Stimulated activated naive CD8-positive, alpha-beta T cell treated with anti-CD3 and anti-CD28 coated beads, Interleukin-15, Interleukin-2, amounts not matched to agents 100 ng/mL and 50 ng/mL, for 24 hours (primary cell): ENCODE data around the gene XIRP1.

ENCODE experiments used
- H3K27ac Mint-ChIP-seq: one replicate; pipeline ENCODE4 v1.8.0; 2021; ENCODE audit warnings: mild to moderate bottlenecking, mixed read lengths
- H3K27me3 Mint-ChIP-seq: one replicate; pipeline ENCODE4 v1.8.0; 2021; ENCODE audit warnings: mixed read lengths
- H3K36me3 Mint-ChIP-seq: one replicate; pipeline ENCODE4 v1.8.0; 2021; ENCODE audit warnings: low read depth, mixed read lengths
- H3K4me1 Mint-ChIP-seq: one replicate; pipeline ENCODE4 v1.8.0; 2021; ENCODE audit warnings: low read depth, mixed read lengths
- H3K4me3 Mint-ChIP-seq: one replicate; pipeline ENCODE4 v1.8.0; 2021; ENCODE audit warnings: mild to moderate bottlenecking, mixed read lengths
- H3K9me3 Mint-ChIP-seq: one replicate; pipeline ENCODE4 v1.8.0; 2021; ENCODE audit warnings: mixed read lengths

XIRP1 gene

DNA sequence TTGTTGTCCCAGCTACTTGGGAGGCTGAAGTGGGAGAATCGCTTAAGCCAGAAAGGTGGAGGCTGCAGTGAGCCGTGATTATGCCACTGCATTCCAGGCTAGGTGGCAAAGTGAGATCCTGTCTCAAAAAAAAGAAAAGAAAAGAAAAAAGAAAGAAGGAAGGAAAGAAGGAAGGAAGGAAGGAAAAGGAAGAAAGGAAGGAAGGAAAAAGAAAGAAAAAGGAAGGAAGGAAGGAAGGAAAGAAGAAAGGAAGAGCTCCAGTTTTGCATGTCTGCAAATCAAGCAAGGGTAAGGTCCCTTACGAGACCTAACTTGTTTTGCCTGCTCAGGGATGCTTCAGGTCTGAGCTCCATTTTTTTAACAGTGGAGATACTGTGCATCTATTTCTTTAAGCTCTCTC lies 3.6 kb upstream of the XIRP1 start:
- peaks cover 39% of the 10 kb centered on the region for H3K4me1 Mint-ChIP-seq
- no peaks in the 10 kb centered on the region for H3K36me3 Mint-ChIP-seq
- H3K27me3 Mint-ChIP-seq: peaks cover 2% of the 10 kb centered on the region
- no peak overlapping the region for H3K4me3 Mint-ChIP-seq
- H3K9me3 Mint-ChIP-seq: no peaks in the 10 kb centered on the region
- H3K27ac Mint-ChIP-seq: no peak overlapping the region

DNA sequence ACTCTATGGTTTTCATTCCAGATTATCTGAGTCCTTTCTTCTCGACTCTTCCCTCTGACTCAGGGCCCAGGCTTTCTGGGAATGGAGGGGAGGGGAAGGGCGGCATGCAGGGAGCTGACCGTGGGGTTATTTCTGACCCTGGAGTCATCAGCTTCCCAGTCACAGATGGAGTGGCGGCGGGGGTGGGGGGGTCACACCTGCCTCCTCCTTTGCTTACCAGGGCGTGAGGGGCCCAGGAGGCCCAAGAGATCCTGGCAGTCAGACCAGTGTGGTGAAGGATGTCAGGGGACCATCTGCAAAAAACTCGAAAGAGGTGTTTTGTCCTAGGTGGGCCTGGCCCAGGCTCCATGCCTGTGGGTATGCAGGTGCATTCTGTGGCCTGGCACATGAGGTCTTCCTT lies 996 bp upstream of the XIRP1 start:
- Mint-ChIP-seq H3K4me1 (peaks cover 52% of the 10 kb centered on the region), H3K27ac (peak overlapping the region; percentile 77), H3K4me3 (no peak overlapping the region), H3K36me3 (peaks cover 4% of the 10 kb centered on the region), H3K27me3 (no peaks in the 10 kb centered on the region), H3K9me3 (no peaks in the 10 kb centered on the region)

DNA sequence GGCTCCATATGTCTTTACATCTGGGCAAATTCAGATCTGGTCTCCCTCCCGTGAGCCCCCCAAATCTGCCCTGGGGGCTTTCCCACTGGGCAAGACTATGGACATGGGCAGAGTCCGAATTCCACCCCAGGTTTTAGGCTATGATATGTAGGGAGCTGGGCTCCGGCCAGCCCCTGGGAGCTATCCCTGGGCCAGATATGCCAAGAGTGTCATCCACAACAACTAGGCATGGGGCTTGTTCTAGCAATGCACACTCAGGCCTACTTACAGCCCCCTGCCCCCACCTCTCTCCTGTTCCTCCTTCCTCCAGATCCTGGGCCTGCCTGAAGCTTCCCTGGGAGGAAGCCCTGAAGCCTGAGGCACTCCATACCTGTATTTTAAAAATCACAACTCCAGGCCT lies 622 bp downstream of the XIRP1 start:
- Mint-ChIP-seq H3K9me3 (no peaks in the 10 kb centered on the region), H3K27me3 (no peaks in the 10 kb centered on the region), H3K4me1 (peaks cover 52% of the 10 kb centered on the region), H3K27ac (peak overlapping the region; percentile 77), H3K36me3 (peaks cover 8% of the 10 kb centered on the region), H3K4me3 (peak overlapping the region; percentile 84)

DNA sequence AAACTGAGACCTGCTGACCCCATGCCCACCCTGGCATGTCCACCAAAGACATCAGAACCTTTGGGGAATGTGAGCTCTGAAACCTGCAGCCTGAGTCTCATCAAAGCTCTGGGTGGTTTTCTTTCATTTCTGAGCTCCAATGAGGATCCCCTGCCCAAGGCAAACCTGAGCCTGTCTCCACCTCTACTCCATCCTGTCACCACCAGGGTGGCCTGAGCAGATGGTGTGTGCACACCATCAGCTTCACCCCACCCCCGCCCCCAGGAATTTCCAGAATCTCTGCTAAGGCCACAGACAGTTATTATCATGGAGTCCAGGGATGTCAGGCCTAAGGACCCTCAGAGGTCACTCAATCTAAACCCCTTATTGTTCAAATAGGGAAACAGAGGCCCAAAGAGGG lies 1.3 kb downstream of the XIRP1 start:
- Mint-ChIP-seq H3K27me3 (no peaks in the 10 kb centered on the region), H3K4me1 (peaks cover 50% of the 10 kb centered on the region), H3K27ac (no peak overlapping the region), H3K9me3 (no peaks in the 10 kb centered on the region), H3K36me3 (peaks cover 8% of the 10 kb centered on the region), H3K4me3 (peak overlapping the region; percentile 84)

DNA sequence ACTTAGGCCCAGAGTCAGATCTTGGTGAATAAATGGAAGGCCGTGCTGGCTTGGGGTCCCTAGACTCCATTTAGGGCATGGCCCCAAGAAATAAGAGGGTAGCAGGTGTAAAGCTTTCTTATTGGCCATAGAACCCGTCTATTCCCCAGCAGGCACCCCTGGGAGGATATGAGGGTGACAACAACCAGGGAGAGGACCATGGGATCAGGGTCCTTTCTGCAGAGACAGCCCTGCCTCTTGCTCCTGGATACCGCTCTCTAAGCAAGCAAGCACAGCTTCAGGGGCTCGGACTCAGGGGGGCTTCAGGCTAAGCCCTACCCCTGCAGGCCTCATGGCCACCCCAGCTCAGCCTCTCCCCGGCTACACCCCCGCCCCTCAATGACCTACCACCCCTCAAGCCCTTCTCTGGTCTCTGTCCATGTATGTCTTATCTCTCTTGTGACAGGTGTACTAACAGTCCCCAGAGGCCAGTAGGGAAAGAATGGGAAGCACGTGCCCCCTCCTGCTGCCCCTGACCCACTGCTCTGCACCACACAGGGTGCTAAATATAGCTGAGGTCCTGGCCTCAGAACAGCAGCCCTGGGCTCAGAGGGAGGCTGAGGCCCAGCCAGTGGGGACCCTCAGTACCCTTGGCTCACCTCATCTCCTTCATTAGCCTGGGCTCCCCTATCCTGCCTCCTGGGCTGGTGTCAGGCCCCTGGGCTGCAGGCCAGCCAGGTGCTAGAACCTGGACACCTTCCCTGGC lies 1.9 kb downstream of the XIRP1 start:
- peak overlapping the region; percentile 84 for H3K4me3 Mint-ChIP-seq
- H3K4me1 Mint-ChIP-seq: peaks cover 48% of the 10 kb centered on the region
- no peaks in the 10 kb centered on the region for H3K9me3 Mint-ChIP-seq
- peaks cover 8% of the 10 kb centered on the region for H3K36me3 Mint-ChIP-seq
- no peaks in the 10 kb centered on the region for H3K27me3 Mint-ChIP-seq
- no peak overlapping the region for H3K27ac Mint-ChIP-seq

DNA sequence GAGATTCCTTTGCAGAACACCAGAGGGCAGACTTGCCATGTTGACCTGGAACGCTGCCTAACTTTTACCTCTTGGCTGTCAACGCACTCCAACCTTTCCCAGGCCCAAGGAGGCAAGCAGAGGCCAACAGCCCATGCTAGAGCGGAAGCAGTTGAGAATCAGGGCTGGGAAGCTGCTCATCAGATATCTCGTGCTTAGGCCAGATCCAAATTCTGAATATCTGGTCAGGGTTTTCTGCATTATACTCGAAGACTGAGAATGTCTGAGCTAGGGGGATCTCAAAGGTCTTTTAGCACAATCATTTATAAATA lies 2.5 kb downstream of the XIRP1 start:
- H3K27me3 Mint-ChIP-seq: no peaks in the 10 kb centered on the region
- H3K36me3 Mint-ChIP-seq: peaks cover 8% of the 10 kb centered on the region
- H3K4me3 Mint-ChIP-seq: peak overlapping the region; percentile 54
- H3K4me1 Mint-ChIP-seq: peaks cover 44% of the 10 kb centered on the region
- no peaks in the 10 kb centered on the region for H3K9me3 Mint-ChIP-seq
- peak overlapping the region; percentile 51 for H3K27ac Mint-ChIP-seq

DNA sequence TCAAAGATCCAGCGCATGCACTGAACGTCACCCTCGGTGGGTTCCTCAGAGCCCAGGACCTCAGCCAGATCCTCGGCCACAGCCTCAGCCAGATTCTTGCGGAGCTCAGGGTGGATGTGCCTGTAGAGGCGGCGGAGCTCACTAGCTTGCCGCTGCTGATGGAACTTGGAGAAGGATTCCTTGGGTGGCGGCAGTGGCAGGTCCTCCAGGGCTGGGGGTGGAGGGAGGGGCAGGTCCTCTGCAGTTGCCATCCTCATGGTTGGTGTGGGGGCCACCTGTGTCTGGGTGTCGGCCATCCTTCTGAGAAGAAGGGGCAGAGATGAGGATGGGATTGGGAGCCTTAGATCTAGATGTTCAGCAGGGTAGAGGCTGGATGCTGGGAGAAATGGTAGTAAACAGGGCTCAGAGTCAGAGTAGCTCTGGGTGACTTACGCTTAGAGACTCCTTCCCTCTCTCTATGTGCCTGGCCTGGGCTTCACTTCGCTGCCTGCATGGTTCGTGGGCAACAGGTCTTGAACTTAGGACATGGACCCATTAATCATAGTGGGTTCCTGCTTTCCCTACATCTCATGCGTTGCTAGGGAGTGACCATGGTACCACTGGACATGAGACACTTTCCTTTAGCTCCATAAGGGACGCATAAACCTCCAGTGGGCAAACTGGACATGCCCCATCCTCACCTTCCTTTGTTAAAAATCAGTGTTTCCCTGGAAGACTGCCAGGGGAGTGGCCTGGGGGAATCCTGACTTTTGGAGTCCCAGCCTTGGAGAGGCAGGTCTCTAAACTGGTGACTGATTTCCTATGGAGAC lies 3.0 kb downstream of the XIRP1 start:
- no peak overlapping the region for H3K27ac Mint-ChIP-seq
- H3K36me3 Mint-ChIP-seq: peaks cover 8% of the 10 kb centered on the region
- H3K9me3 Mint-ChIP-seq: no peaks in the 10 kb centered on the region
- H3K4me3 Mint-ChIP-seq: peak overlapping the region; percentile 54
- no peaks in the 10 kb centered on the region for H3K27me3 Mint-ChIP-seq
- H3K4me1 Mint-ChIP-seq: peaks cover 44% of the 10 kb centered on the region

DNA sequence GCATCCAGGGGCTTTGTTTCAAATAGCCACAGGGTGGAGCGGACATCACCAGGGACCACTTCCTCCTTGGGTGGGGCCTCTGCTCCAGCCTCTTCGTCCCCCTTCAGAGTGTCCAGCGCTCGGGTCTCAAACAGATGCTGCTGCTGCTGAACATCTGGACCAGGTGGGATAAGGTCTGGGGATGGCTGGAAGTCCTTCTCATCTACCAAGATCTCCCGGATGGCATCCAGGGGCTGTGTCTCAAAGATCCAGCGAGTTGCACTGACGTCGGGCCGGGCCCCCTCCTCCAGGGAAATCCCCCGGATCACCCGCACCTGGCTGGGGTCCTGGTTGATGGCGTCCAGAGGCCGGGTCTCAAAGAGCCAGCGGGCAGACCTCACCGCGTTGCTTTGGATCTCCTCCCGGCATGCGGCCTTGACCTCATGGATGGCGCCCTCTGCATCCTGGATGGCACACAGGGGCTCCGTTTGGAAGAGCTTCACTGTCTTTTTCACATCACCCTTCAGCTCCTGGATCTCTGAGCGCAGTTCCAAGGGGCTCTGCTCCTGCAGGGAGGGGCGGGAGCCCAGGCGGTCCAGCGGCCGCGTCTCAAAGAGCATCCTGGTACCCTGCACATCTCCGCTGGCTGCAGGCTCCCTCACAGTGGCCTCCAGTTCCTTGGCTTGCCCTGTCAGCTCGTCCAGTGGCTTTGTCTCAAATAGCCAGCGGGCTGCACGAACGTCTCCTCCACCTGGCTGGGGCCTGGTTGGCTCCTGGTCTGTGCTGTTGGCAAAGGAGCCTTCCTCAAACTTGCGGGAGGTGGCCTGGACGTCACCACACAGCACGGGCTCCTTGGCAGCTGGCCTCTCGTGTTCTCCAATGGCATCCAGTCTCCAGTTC lies 3.9 kb downstream of the XIRP1 start:
- H3K27me3 Mint-ChIP-seq: no peaks in the 10 kb centered on the region
- H3K4me1 Mint-ChIP-seq: peaks cover 38% of the 10 kb centered on the region
- H3K27ac Mint-ChIP-seq: no peak overlapping the region
- H3K4me3 Mint-ChIP-seq: no peak overlapping the region
- H3K36me3 Mint-ChIP-seq: peaks cover 8% of the 10 kb centered on the region
- H3K9me3 Mint-ChIP-seq: no peaks in the 10 kb centered on the region

DNA sequence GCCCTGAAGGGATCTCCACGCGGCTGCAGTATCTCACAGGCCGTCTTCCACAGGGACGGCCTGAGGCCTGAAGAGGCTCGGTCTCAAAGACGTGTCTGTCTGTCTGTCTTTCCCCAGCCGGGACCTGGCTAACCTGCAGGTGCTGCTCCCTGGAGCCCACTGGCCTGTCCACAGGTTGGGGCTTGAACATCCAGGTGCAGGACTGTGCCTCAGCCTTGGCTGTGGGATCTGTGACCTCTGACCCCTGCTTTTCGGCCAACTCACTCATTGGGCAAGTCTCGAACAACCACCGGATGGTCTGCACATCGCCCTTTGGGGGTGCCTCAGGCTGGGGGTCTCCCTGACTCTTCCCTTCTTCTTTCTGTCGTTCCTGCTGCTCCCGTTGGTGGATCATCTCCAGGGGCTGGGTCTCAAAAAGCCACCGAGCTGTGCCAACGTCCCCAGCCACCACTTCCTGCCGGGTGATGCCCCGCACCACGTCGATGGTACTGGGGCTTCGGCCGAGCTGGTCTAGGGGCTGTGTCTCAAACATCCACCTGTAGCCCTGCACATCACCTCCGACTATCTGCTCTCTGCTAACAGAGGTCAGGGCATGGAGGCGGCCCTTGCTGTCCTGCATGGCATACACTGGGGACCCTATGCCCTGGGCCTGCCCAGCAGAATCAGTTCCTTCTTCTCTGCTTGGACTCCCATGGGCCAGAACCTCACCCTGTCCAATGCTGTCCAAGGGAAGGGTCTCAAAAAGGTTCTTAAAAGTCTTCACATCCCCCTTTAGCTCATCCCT lies 4.8 kb downstream of the XIRP1 start:
- peaks cover 29% of the 10 kb centered on the region for H3K4me1 Mint-ChIP-seq
- H3K4me3 Mint-ChIP-seq: no peak overlapping the region
- H3K27me3 Mint-ChIP-seq: no peaks in the 10 kb centered on the region
- H3K36me3 Mint-ChIP-seq: peaks cover 8% of the 10 kb centered on the region
- H3K9me3 Mint-ChIP-seq: no peaks in the 10 kb centered on the region
- H3K27ac Mint-ChIP-seq: no peak overlapping the region

DNA sequence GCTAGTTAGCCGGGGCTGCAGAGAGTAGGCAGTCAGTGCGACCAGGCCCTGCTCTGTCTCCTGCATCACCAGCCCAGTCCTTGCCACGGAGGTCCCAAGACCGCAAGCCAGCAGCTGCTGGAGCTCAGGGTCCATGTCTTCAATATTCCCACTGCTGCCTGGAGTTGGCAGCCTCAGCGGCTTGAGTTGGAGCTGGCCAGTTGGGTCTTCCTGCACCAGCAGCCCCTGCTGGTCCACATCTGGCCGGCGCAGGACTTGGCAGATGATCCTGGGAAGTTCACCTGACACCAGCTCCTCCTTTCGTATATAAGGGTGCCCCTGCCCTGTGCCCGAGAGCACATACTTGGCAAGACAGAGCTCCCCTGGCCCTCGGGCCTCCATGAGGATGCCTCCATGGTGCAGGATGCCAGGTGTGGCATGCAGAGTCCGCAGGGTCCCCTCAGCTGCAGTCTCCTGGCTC lies 5.7 kb downstream of the XIRP1 start:
- H3K27ac Mint-ChIP-seq: no peak overlapping the region
- no peak overlapping the region for H3K4me3 Mint-ChIP-seq
- no peaks in the 10 kb centered on the region for H3K9me3 Mint-ChIP-seq
- peaks cover 21% of the 10 kb centered on the region for H3K4me1 Mint-ChIP-seq
- no peaks in the 10 kb centered on the region for H3K27me3 Mint-ChIP-seq
- peaks cover 8% of the 10 kb centered on the region for H3K36me3 Mint-ChIP-seq

DNA sequence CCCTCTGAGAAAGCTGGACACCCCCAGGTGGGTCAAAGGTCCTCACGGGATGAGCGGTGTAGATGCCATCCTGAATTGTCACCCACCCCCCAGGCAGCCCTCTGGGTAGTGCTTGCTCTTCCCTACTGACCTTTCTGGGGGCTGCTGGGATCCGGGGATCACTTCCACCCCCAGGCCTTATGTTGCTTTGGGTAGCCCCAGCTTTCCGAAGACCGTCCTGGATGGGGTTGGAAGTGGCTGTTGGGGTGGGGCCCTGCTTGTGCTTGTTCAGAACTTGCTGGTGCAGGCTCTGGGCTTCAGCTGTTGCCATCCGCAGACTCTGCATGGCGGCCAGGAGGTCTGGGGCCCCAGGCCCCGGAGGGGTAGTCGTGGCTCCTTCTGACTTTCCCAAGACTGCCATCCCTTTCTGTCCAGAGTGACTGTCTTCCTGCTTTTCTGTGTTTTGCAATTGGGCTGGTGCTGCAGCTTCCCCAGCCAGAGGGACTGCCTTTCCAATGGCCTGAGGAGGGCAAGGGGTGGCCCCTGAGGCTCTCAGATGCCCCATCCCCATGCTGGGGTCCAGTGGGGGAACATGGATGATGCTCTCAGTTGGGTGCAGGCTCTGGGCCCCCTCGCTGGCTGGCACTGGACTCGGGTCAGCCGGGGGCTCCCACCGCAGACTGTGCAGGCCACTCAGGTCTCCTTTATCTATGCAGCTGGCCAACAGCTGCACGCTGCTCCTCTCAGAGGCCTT lies 6.3 kb downstream of the XIRP1 start:
- Mint-ChIP-seq H3K36me3 (peaks cover 8% of the 10 kb centered on the region), H3K4me3 (no peak overlapping the region), H3K4me1 (peaks cover 18% of the 10 kb centered on the region), H3K9me3 (no peaks in the 10 kb centered on the region), H3K27ac (no peak overlapping the region), H3K27me3 (no peaks in the 10 kb centered on the region)

DNA sequence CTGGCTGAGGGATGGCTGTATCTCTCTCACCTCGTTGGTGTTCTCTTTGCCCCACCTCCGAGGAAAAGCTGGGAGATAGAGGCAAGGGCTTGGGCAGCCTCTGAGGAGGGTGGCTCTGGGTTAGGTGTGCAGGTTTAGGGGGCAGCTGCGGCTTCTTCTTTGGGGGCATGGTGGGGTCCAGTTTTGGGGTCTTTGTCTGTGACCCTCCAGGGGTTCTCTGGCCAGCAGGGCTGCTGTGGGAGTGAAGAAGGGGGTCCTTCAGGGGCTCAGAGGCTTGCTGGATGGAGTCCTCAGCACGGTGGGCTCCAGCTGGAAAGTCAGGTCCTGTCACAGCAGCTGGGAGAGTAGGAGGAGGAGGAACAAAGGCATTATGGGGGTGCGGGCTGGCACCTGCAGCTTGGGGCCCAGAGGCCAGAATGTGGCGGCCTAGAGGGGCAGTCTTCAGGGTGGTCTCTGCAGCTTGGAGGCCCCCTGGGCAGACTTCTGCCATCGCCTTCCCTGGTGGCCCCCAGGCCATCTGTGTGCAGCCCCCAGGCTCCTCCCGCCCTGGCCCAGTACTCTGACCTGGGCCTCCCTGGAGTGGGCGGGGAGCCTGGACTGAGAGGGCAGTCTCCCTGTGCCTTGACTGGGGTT lies 7.0 kb downstream of the XIRP1 start:
- peaks cover 15% of the 10 kb centered on the region for H3K4me1 Mint-ChIP-seq
- H3K36me3 Mint-ChIP-seq: peaks cover 8% of the 10 kb centered on the region
- no peaks in the 10 kb centered on the region for H3K27me3 Mint-ChIP-seq
- H3K4me3 Mint-ChIP-seq: no peak overlapping the region
- no peak overlapping the region for H3K27ac Mint-ChIP-seq
- no peaks in the 10 kb centered on the region for H3K9me3 Mint-ChIP-seq

DNA sequence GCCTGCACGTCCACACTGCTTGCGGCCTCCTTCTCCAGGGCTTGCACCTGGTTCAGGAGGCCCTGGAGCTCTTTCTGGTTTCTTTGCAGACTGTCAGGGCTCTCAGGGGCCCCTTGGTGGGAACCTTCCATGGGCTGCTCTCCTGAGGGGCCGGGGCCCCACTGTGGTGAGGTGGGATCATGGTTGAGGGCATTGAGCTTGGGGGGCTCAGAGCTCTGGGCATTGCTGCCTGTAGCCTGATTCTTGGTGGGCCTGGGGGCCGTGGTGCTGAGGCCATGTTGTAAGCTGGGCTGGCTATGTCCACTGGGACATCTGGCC lies 7.5 kb downstream of the XIRP1 start:
- no peaks in the 10 kb centered on the region for H3K27me3 Mint-ChIP-seq
- no peak overlapping the region for H3K27ac Mint-ChIP-seq
- no peaks in the 10 kb centered on the region for H3K9me3 Mint-ChIP-seq
- H3K4me1 Mint-ChIP-seq: peaks cover 18% of the 10 kb centered on the region
- peaks cover 8% of the 10 kb centered on the region for H3K36me3 Mint-ChIP-seq
- no peak overlapping the region for H3K4me3 Mint-ChIP-seq
